Measurements from ENCODE around the gene PUS7.
"Not testable (repeated sequence)": the region's sequence is repeated elsewhere in the genome, so short reads cannot be mapped to it uniquely, and the experiment has no call there.

Gene PUS7

GRCh38 chr7:105521027-105521716, 899 bp downstream of the PUS7 start:
- peak overlapping the region; percentile 38; the same call in 1 of the 2 replicates for H3K27ac ChIP-seq (ENCODE audit: low read length)
- H3K4me1 ChIP-seq (ENCODE audit: low read length), result peaks cover 6% of the 10 kb centered on the region; the same call in 1 of the 2 replicates
- H3K36me3 ChIP-seq (replicated peaks; ENCODE audit: insufficient read depth, low read length), result no peaks in the 10 kb centered on the region
- peak overlapping the region; percentile 65 for H2AFZ ChIP-seq (ENCODE audit: low read length)
- no peaks in the 10 kb centered on the region for H3K9me2 ChIP-seq (replicated peaks; ENCODE audit: insufficient read depth, low read length)
- no peaks in the 10 kb centered on the region for H4K20me1 ChIP-seq (ENCODE audit: insufficient read depth, low read length)
- H3K27me3 ChIP-seq (replicated peaks; ENCODE audit: insufficient read depth, low read length), result no peaks in the 10 kb centered on the region
- H3K4me2 ChIP-seq (ENCODE audit: low read depth, low read length), result peak overlapping the region; percentile 90
- DNase-seq, result peak; percentile 59
- H3K9ac ChIP-seq (ENCODE audit: low read length), result peak overlapping the region; percentile 65
- H3K9me3 ChIP-seq (replicated peaks; ENCODE audit: insufficient read depth, low read length), result no peaks in the 10 kb centered on the region
- peak overlapping the region; percentile 73 for H3K4me3 ChIP-seq (ENCODE audit: low read length)
- no peaks in the 10 kb centered on the region for H3F3A ChIP-seq (ENCODE audit: insufficient read depth, low read length)
- TF ChIP-seq EZH2phosphoT487 (IDR thresholded peaks at IDR 0.05; ENCODE audit: low read length), result no peak
- TF ChIP-seq EZH2 (optimal IDR thresholded peaks at IDR 0.05; ENCODE audit: low read depth, low read length), result no peak
- no peak for TF ChIP-seq CTCF (IDR thresholded peaks at IDR 0.05; ENCODE audit: low read length)
- H3K79me2 ChIP-seq (ENCODE audit: low read length), result peaks cover 52% of the 10 kb centered on the region

GRCh38 chr7:105520620-105521019, 1.5 kb downstream of the PUS7 start:
- H3K27ac ChIP-seq (ENCODE audit: low read length); H3K9me3 ChIP-seq (replicated peaks; ENCODE audit: insufficient read depth, low read length); H3K9ac ChIP-seq (ENCODE audit: low read length); H3K27me3 ChIP-seq (replicated peaks; ENCODE audit: insufficient read depth, low read length); H3K4me3 ChIP-seq (ENCODE audit: low read length); H3F3A ChIP-seq (ENCODE audit: insufficient read depth, low read length); H3K4me1 ChIP-seq (ENCODE audit: low read length); H4K20me1 ChIP-seq (ENCODE audit: insufficient read depth, low read length); H3K9me2 ChIP-seq (replicated peaks; ENCODE audit: insufficient read depth, low read length); H3K36me3 ChIP-seq (replicated peaks; ENCODE audit: insufficient read depth, low read length); H2AFZ ChIP-seq (ENCODE audit: low read length); DNase-seq: not testable (repeated sequence)
- H3K4me2 ChIP-seq (ENCODE audit: low read depth, low read length), result peak overlapping the region; percentile 90; the same call in 1 of the 2 replicates
- H3K79me2 ChIP-seq (ENCODE audit: low read length), result peaks cover 52% of the 10 kb centered on the region

GRCh38 chr7:105519353-105519752, 2.7 kb downstream of the PUS7 start:
- Histone ChIP-seq H3F3A (ENCODE audit: insufficient read depth, low read length) (no peaks in the 10 kb centered on the region), H3K9ac (ENCODE audit: low read length) (no peak overlapping the region), H3K36me3 (replicated peaks; ENCODE audit: insufficient read depth, low read length) (no peaks in the 10 kb centered on the region), H3K79me2 (ENCODE audit: low read length) (peaks cover 59% of the 10 kb centered on the region), H3K4me3 (ENCODE audit: low read length) (no peak overlapping the region), H3K27ac (ENCODE audit: low read length) (no peak overlapping the region), H3K27me3 (replicated peaks; ENCODE audit: insufficient read depth, low read length) (no peaks in the 10 kb centered on the region), H3K9me3 (replicated peaks; ENCODE audit: insufficient read depth, low read length) (no peaks in the 10 kb centered on the region), H3K4me1 (ENCODE audit: low read length) (peaks cover 6% of the 10 kb centered on the region; the same call in 1 of the 2 replicates), H3K9me2 (replicated peaks; ENCODE audit: insufficient read depth, low read length) (no peaks in the 10 kb centered on the region), H4K20me1 (ENCODE audit: insufficient read depth, low read length) (no peaks in the 10 kb centered on the region), H3K4me2 (ENCODE audit: low read depth, low read length) (no peak overlapping the region), H2AFZ (ENCODE audit: low read length) (no peak overlapping the region)
- DNase-seq, result no peak
- TF ChIP-seq CTCF (IDR thresholded peaks at IDR 0.05; ENCODE audit: low read length) (no peak), EZH2phosphoT487 (IDR thresholded peaks at IDR 0.05; ENCODE audit: low read length) (no peak), EZH2 (optimal IDR thresholded peaks at IDR 0.05; ENCODE audit: low read depth, low read length) (no peak)

GRCh38 chr7:105515610-105516009, 6.5 kb downstream of the PUS7 start:
- H3K27ac ChIP-seq (ENCODE audit: low read length); H3K4me2 ChIP-seq (ENCODE audit: low read depth, low read length); DNase-seq; H3K27me3 ChIP-seq (replicated peaks; ENCODE audit: insufficient read depth, low read length); H3K36me3 ChIP-seq (replicated peaks; ENCODE audit: insufficient read depth, low read length); H3K9me3 ChIP-seq (replicated peaks; ENCODE audit: insufficient read depth, low read length); H2AFZ ChIP-seq (ENCODE audit: low read length); H3K9ac ChIP-seq (ENCODE audit: low read length); H4K20me1 ChIP-seq (ENCODE audit: insufficient read depth, low read length); H3K4me3 ChIP-seq (ENCODE audit: low read length); H3K9me2 ChIP-seq (replicated peaks; ENCODE audit: insufficient read depth, low read length): not testable (repeated sequence)
- Histone ChIP-seq H3K79me2 (ENCODE audit: low read length) (peaks cover 67% of the 10 kb centered on the region), H3K4me1 (ENCODE audit: low read length) (peaks cover 12% of the 10 kb centered on the region), H3F3A (ENCODE audit: insufficient read depth, low read length) (peaks cover 11% of the 10 kb centered on the region)

Data from MM.1S (cell line).